Stimulated activated CD8-positive, alpha-beta memory T cell treated with anti-CD3 and anti-CD28 coated beads, Interleukin-12 subunit alpha, Interleukin-12 subunit beta, amount 100 ng/mL, for 24 hours (primary cell): ENCODE data around the gene PTGDS.

Experiments
- DNase-seq: peaks from one replicate; pipeline ENCODE4 v3.0.0-alpha.2; 2020; ENCODE audit errors: extremely low read depth

Gene PTGDS

GRCh38 chr9:136973618-136974617 lies 3.4 kb upstream of the PTGDS start:
- no peak for DNase-seq

- DNase-seq = no peak
Observed at GRCh38 chr9:136974817-136975535, 2.3 kb upstream of the PTGDS start.

DNA sequence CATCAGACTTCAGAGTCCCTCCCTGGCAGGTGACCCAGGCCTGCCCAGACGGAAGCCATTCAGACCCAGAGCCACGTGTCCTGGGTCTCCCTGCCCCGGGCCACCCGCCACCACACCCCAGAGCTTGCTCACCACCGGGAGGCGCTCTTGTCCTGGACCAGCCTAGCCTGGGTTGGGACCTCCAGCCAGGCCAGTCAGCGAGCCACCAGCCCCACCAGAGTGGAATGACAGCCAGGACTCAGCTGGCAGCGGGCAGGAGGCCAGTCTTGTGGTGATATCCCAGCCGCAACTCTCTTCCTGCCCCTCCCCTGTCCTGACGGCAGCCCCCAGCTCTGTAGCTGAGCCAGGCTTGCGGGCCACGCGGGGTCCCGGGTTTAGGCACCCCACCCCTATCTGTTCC lies 1.7 kb upstream of the PTGDS start:
- no peak for DNase-seq

GRCh38 chr9:136977649-136978072 lies 357 bp downstream of the PTGDS start:
- no peak for DNase-seq

DNA sequence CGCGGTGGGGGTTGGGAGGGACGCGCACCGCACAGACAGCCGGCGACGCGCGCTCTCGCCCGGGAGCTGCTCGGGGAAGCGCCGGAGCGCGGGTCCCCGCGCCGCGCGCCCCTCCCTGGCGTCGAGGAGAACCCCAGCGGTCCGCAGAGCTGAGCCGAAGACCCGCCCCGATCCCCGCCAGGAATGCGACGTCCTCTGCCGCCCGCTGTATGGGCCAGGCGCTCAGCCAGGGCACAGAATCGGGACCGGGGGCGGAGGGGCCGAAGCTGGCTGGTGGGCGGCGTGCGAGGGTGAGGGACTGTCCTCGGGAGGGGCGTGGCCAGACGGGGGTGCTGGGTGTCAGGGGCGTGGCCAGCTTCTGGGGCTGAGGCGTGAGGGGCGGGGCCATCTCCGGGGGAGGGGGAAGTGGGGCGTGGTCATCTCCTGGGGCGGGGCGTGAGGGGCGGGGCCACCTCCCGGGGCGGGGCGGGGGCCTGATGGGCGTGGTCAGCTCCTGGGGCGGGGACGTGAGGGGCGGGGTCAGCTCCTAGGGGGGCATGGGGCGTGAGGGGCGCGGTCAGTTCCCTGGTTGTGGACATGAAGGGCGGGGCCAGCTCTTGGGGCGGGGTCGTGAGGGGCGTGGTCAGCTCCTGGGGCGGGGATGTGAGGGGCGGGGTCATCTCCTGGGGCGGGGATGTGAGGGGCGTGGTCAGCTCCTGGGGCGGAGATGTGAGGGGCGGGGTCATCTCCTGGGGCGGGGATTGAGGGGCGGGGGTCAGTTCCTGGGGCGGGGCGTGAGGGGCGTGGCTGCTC lies 965 bp downstream of the PTGDS start:
- DNase-seq = peak; percentile 39

DNA sequence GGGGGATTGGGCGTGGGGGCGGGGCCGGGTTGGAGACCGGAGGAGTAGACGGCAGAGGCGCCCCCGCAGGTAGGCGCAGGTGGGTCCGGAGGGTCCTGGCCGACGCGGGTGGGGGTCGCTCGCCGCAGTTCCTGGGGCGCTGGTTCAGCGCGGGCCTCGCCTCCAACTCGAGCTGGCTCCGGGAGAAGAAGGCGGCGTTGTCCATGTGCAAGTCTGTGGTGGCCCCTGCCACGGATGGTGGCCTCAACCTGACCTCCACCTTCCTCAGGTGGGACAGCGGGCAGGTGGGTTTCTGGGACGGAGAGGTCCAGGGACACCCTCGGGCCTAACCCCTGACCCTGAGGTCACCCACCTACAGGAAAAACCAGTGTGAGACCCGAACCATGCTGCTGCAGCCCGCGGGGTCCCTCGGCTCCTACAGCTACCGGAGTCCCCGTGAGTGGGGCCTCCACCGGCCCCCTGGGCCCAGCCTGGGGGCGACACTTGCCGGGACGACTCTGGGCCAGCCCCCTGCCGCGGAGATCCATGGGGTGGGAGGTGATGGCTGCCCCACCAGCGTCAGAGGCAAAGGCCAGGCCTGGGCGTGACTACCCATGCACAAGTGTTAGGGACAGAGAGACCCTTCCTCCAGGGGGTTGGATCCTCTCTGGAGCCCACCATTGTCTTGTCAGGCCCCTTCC lies 1.7 kb downstream of the PTGDS start:
- no peak for DNase-seq

GRCh38 chr9:136979769-136980587 lies 2.7 kb downstream of the PTGDS start:
- DNase-seq = no peak

- DNase-seq = no peak
Observed at GRCh38 chr9:136980669-136981478, 3.6 kb downstream of the PTGDS start.

DNA sequence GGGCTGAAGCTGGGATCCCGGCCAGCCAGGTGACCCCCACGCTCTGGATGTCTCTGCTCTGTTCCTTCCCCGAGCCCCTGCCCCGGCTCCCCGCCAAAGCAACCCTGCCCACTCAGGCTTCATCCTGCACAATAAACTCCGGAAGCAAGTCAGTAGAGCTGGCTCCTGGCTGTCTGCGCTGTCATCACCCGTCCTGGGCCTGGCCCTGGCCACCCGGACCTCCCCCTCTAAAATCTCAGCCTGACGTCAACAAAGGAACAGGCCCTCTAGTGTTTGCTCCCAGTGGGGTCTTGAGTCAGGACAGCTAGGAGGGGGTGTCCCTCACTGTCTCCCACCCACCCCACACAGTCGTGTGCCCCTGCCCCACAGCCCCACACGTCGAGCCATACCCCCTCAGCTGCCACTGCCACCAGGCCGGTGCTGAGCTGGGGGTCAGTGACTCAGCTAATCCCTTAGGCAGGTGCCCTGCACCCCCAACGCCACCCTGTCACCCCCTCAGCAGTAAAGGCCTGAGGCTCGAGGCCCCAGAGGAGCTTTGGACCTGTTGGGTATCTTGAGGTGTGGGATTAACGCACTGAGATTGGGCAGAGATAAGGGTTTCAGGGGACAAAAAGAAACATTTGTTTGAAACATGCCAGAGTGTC lies 4.4 kb downstream of the PTGDS start:
- DNase-seq = no peak

GRCh38 chr9:136982232-136983051 lies 5.1 kb downstream of the PTGDS start, which contains the start of gene LCNL1:
TSS of gene LCNL1 (plus strand) at chr9:136982993. CDS start at chr9:136983587, 594 bp downstream.
- DNase-seq = no peak

DNA sequence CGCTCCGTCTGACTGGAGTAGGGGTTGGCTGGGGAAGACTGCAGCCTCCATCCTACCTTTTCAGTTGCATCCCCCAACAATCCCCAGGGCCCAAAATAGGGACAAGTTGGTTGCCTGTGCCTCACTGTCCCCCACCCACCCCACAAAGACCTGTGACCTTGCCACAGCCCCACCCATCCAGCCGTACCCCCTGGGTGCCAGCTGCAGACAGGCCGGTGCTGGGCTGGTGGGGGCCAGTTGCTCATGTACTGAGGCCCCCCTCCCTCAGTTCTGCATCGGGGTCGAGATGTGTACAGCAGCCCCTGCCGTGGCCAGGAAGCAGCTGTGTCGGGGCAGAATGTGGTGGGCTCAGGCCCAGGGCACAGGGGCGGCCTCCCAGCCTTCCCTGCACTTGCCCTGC lies 5.9 kb downstream of the PTGDS start:
- DNase-seq = no peak

GRCh38 chr9:136983656-136984314 lies 6.5 kb downstream of the PTGDS start:
- no peak for DNase-seq

DNA sequence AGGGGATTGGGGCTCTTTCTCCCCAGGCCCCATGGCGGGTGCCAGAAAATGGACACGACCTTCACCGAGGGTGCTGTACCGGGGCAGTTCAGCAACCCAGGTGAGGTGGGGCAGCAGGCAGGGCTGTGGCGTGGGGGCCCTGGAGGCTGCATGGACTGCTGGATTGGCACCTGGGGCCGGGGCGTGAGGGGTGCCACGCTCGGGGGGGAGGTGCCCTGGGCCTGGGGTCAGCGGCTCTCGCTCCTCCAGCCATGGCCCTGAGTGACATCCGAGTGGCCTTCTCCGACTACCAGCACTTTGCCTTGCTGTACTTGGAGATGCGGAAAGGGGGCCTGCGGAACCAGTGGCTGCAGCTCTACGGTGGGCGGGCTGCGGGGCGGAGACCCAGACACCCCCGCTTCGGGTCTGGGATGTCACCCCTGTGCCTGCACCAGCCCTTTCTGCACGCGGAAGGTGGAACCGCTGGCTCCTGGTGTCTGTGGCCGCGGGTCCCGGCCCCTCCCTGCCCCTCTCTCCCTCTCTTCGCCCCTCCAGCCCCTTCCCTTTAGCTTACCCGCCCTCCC lies 7.2 kb downstream of the PTGDS start:
- no peak for DNase-seq

GRCh38 chr9:136985027-136985602 lies 7.8 kb downstream of the PTGDS start:
- DNase-seq = no peak

GRCh38 chr9:136985853-136986252 lies 8.5 kb downstream of the PTGDS start:
- no peak for DNase-seq

- no peak for DNase-seq
Observed at GRCh38 chr9:136988872-136989271, 11.6 kb downstream of the PTGDS start.
